TTC549 (cell line): ENCODE results near the gene GAB2.
"Not testable (repeated sequence)": the region's sequence is repeated elsewhere in the genome, so short reads cannot be mapped to it uniquely, and the experiment has no call there.

Source experiments
- FAIRE-seq: peaks from 2 replicates; lab custom pipeline; 2012; peaks lifted over from hg19 to GRCh38; lab: Jason Lieb, UNC

The GAB2 gene, protein sequence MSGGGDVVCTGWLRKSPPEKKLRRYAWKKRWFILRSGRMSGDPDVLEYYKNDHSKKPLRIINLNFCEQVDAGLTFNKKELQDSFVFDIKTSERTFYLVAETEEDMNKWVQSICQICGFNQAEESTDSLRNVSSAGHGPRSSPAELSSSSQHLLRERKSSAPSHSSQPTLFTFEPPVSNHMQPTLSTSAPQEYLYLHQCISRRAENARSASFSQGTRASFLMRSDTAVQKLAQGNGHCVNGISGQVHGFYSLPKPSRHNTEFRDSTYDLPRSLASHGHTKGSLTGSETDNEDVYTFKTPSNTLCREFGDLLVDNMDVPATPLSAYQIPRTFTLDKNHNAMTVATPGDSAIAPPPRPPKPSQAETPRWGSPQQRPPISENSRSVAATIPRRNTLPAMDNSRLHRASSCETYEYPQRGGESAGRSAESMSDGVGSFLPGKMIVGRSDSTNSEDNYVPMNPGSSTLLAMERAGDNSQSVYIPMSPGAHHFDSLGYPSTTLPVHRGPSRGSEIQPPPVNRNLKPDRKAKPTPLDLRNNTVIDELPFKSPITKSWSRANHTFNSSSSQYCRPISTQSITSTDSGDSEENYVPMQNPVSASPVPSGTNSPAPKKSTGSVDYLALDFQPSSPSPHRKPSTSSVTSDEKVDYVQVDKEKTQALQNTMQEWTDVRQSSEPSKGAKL

DNA sequence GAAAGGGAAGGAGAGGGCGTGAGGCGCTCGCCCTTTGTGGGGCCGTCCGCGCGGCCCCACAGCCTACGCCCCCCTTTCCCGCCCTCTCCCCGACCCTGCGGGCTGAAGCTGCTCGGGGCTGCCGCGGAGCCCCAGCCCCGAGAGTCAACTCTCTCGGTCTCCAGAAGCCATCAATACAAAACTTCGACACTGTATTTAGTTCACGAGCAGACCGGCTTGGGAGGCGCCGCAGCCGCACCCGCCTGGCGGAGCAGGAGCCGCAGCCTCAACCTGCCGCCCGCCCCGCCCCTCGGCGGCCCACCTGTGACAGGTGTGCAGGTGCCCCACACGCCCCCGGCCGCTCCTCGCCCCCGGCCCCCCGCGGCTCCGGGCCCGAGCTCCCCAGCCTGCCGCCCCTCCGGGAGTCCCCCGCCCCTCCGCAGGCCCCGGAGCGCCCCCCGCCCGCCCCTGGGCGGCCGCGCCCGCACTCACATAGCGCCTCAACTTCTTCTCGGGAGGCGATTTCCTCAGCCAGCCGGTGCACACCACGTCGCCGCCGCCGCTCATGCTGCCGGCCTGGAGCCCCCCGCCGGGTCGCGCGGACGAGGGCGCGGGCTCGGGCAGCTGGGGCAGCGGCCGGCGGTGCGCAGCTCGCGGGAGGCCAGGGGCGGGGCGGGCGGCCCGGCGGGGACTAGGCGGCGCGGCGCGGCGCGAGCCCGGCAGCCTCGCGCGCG is at the start of gene GAB2:
TSS of gene GAB2 (minus strand) at position 646 of the 713 bp plus-strand sequence. CDS start at position 546, 100 bp downstream.
- no peak for FAIRE-seq

DNA sequence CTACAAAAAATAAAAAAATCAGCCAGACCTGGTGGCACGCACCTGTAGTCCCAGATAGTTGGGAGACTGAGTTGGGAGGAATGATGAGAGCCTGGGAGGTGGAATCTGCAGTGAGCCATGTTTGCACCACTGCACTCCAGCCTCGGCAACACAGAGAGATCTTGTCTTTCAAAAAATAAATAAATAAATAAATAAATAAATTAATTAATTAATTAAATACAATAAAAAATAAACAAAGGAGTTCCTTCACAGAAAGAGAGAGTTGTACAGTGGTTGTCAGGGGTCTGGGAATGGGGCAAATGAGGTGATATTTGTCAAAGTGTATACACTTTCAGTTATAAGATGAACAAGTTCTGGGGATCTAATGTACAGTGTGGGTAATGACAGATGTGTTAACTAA is 49.8 kb upstream of the GAB2 start:
- no peak for FAIRE-seq

DNA sequence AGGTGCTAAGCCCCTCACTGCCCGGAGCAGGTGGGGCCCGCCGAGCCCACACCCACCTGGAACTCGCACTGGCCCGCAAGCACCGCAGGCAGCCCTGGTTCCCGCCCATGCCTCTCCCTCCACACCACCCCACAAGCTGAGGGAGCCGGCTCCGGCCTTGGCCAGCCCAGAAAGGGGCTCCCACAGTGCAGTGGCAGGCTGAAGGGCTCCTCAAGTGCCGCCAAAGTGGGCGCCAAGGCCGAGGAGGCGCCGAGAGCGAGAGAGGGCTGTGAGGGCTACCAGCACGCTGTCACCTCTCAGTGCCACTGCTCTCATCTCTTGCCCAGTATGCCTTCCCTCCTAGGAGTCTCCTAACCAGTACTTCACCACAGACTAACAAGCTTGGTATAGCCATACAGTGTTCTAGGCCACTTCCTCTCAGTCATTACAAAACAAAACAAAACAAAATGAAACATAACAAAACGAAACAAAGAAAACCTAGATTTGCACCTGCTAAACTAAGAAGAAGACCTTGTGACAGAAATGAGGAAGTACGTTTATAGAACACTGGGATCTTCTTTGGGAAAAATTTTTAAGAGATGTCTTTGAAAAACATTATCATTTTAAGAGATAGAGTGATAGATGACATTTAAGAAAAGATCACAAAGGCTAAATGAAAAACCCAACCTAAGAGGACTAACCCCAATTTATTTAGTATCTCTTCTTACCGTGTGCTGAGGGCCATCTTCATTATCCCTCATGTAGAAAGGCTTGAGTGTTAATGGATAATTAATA is 47.7 kb upstream of the GAB2 start:
- FAIRE-seq = no peak

DNA sequence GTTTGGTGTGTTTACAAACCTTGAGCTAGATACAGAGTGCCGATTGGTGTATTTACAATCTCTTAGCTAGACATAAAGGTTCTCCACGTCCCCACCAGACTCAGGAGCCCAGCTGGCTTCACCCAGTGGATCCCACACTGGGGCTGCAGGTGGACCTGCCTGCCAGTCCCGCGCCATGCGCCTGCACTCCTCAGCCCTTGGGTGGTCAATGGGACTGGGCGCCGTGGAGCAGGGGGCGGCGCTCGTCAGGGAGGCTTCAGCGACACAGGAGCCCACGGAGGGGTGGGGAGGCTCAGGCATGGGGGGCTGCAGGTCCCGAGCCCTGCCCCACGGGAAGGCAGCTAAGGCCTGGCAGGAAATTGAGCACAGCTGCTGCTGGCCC is 47.2 kb upstream of the GAB2 start:
- FAIRE-seq = not testable (repeated sequence)

DNA sequence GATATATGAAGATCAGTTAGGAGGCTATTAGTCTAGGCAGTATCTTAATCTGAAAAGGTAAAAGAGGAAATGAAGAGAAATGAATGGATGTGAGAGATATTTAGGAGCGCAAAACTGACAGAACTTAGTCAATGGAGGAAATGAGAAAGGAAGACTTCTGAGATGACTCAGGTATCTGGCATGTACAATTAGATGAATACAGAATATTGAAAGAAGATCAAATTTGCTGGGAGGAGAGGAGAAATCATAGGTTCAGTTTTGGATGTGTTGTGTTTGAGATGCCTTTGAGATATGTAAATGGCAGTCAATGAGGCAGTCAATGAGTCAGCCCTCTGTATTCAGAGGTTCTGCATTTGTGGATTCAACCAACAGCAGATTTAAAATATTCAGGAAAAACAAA is 42.9 kb upstream of the GAB2 start:
- no peak for FAIRE-seq

DNA sequence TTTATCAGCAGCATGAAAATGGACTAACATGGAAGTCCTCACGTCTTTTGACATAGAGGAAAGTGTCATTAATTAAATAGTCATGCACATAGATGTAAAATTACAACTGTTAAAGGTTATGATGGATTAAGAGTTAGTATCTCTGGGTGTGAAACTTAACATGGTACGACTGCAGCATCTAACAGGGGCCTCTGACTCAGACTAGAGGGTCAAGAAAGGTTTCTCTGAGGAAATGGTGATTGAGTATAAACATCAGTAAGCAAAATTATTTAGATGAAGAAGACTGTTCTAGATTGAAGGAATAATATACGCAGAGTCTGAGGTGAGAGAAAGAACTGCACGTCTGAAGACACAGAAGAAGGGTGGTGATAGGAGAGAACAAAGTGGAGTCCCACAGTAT is 42.1 kb upstream of the GAB2 start:
- FAIRE-seq = no peak

DNA sequence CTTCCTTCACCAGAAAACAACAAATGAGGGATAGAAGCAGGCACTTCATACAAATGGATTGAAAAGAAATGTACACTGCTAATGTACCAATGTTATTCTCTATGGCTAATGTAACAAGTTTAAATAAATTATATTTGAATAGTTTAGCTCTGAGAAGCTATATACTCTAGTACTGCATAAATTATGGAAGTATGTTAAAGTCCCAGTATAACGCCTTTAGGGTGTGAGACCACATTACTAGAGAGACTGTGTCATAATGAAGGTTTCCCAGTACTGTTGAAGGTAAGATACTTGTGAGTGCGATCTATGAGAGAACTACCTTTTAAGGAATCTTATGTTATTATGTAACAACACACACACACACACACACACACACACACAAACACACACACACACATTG is 39.8 kb upstream of the GAB2 start:
- no peak for FAIRE-seq

DNA sequence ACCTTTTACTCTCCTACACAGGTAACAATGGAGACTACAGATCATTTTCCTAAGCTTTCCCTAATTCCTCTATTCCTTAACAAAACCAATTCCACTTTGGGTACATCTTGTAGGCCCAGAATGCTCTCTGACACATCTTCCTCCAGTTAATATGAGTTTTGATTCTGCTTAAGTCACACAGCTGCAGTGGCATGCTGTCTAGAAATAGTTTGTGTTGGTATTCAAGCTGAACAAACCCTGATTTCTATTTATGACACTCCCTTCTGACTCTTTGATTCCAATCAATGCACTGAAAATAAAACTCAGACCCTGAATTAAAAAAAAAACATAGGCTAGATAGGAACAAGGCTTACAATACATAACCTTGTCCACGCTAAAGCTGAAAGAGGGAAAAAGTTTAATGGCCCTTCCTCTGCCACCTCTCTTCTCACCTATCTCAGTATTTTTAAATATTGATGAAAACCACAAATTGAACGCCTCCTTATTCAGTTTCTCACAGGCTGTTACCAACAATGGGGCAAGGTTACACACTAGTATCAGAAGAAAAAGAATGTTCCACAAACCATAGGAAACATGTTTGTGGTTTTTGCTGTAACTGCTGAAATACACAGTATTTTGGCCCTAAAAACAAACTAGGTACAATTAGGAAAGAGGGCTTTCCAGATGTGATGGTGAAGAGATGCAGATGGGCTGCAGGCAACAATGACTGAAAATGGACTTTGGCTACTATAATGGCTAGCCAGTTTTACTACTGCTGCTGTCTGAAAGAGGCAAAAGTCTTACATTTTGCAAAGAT is 35.7 kb upstream of the GAB2 start:
- no peak for FAIRE-seq

DNA sequence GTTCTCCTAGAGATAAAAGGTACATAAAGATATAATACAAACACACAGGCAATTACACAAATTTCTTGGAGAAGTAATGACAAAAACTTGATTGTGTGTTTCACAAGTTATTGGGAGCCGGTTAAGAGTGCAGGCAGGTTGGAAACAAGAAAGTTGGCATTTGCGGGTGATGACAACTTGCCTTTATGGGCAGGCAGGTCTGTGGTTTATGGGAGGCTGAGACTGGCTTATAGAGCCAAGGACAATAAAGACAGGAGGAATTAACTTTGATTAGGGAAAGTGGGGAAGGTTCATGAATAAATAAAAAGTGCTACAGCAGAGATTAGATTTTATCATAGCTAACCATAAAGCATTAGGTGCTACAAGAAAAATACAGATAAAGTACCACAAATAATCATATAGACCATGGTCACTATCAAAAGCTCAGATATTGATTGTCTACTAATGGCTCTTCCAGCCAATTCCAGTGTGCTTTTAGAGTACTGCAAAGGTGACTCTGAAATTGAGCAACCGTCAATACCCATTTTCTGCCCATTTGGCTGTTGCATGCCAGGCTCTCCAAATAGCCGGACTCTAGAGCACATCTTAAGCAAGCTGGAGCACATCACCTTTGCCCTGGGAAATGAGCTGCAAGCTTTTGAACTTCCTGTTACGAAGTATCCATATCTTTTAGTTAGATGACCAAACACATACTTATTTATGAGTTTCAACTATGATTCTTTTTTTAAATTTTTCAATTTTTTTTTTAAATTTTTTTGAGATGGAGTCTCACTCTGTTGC is 33.9 kb upstream of the GAB2 start:
- no peak for FAIRE-seq

DNA sequence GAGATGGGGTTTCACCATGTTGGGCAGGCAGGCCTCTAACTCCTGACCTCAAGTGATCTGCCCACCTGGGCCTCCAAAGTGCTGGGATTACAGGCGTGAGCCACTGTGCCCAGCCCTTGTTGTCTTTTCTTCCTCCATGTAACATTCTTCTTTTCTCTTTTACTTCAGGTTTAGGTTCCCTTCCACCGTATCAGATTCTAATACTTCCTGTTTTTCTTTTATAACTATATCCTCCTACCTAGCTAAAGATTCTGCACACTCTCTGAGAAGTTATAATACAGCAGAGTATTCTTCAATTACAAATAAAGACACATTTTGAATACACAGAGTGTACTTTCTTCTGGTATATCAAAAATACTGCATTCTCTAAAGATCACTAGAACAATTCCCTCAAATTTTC is 33.2 kb upstream of the GAB2 start:
- FAIRE-seq = no peak

DNA sequence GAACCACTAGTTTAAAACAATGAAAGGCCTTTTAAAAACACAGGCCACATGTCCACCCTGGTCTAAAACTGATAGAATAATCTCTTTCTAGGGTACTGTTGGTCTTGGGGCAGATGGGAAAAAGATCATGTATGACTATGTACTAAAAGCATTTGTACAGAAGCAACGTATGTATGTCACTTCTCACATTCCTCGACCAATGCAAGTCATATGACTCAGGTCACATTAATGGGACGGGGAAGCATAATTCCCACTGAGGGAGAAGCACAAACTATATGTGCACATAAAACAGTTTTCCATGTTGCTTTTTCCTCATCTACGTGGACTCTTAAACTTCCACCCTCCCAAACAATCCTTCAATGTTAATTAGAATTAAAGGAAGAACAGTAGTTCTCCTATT is 32.2 kb upstream of the GAB2 start:
- no peak for FAIRE-seq

DNA sequence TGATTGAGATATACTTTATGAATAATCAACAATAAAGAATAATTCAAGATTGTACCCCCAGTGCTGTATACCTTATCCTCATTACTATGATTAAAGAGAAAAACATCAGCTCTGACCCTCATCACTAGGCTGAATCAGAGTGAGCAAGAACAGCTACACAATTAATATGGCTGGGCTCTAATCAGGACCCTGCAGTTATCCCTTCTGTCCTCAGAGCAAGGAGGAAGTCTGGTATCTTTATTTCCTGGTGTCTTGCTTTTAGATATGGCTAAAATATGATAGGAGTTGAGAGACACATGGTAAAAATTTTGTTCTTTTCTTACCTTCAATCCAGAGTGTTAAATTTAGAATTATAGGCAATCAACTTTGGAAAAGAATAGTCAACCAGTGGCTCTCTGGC is 28.6 kb upstream of the GAB2 start:
- FAIRE-seq = no peak

DNA sequence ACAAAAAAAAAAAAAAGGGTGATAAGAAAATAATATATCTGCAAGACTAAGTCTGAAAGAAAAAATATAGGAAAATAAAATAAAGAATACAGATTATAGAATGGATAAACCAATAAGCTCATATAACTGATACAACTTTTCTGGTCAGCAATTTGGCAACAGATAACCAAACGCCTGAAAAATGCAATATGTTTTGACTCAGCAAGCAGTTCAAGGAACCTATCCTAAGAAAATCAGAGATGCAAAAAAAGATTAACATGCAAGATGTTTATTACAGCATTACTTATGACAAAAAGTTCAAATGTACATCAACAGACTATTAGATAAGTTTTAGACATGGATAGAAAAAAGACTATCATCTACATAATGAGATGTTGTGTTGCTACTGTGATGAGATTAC is 27.1 kb upstream of the GAB2 start:
- FAIRE-seq = no peak

DNA sequence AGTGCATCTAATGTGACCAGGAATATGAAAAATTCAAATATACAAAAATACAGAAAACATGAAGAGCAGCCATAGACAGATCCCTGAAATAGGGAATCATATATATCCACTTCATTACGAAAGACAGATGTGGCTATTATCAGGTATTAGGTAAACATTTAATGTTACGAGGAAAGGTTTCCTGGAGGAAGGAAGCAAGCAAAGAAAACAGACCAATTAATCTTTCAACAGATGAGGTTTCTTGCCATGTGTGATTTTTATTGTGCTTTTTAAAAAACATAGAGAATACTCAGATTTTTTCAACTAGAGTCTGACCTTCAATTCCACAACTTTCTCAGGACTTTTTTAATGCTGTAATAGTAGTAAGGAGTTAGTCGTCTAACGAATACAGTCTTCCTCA is 24.3 kb upstream of the GAB2 start:
- no peak for FAIRE-seq

DNA sequence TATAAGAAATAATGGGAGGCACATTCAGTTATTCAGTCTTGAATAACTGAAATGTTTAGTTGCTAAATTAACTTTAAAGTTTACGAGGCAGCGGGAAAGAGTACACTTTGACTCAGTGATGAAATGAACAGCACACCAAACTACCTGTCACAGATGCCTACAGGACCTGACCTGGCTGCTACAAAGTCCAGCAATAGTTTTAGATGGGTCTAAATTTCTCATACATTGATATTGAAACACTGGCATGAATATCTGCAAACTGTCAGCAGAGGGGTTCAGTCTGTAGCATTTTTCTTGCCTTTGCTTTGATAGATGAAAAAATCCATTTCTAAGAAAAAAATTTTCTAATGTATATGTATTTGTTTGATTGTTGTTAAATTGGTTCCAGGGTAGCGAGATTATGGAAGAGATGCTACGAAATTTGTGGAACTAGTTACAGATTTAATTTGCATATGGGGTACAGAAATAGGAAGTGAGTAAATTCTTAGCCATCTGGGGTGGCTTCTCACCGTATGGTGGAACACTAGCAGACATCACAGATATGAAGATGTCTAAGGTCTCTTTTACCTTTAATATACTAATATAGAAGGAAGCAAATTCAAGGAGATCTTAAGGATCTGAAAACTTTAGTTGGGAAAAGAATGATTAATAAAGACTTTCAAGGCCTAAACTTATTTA is 20.8 kb upstream of the GAB2 start:
- FAIRE-seq = no peak

DNA sequence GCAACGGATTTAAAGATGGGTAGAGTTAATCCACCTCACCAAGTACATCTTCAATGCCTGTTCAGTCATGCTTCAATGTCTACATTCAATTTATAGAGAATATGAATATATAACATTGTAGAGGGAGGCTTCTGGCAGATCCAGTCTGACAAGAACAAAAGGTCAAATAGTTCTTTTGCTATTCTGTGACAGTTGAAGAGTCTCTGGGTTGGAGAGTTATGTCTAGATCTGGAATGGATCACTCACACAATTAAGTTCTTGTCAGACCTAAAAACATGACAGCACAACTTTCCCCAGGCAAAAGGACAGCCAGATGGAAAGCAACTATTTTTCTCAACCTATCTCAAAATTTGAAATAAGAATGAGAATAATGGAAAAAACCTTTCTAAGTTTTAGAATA is 15.3 kb upstream of the GAB2 start:
- no peak for FAIRE-seq

DNA sequence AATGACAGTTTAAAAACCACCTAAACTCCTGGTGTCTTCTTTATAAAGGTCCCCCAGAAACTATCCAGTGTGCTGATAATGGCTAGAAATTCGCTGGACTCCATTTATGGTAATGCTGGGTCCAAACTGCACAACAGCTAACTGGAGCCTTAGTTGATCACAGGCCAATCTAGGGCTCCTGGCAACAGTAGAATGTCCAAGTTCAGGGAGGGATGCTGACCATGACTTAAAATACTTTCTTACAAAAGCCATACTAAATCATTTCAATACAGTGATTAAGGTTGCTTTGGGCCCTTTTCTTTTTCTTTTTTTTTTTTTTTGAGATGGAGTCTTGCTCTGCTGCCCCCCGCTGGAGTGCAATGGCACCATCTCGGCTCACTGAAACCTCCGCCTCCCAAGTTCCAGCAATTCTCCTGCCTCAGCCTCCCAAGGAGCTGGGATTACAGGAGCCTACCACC is 14.5 kb upstream of the GAB2 start:
- FAIRE-seq = no peak

DNA sequence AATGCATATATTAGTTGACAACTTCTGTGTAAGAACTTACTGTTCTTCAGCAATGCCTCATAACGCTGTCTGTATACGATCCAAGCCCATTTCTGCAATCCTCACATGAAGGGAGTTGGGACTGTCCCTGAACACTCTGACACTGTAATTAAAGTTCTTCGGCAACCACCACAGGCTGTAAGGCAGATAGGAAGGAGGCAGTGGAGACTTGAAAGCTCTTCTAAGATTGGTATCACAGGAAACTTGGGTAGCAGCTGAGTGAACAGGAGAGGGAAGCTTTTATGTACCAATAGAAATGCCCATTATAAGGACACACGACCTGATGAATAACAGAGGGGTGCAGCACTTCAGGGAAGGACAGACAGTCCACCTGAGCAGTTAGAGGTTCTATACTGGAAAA is 12.0 kb upstream of the GAB2 start:
- no peak for FAIRE-seq

DNA sequence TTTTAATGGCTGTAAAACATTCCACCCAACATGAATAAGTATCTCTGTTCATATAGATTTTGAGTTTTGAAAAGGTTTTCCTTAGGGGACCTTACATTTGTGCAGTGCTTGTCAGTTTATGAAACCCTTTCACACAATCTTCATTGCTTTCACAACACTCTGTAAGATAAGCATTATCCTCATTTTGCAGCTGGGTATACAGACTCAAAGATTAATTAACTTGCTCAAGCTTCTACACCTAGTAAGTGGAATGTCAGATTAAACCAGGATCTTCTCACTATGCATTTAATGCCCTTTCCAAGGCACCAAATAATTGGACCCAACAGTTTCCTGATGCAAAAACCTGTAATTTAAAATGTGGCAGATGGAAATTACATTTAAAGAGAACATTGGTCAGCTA is 11.6 kb upstream of the GAB2 start:
- no peak for FAIRE-seq

DNA sequence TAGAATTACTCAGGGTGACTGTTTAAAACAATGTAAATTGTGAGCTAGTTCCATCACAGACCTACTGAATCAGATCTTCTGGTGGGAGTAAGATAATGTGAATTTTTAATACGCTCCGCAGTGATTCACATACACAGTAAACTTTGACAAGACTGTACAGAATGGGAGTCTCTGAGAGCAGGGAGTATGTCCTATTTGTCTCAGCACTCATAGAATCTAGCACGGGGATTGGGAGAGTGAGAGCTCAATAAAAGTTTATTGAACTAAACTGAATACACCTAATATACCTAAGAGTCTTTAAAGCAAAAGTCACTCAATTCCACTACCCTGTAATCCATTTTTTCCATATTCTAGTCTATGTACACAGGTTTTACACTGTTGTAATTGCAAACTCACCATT is 11.2 kb upstream of the GAB2 start:
- FAIRE-seq = no peak
